Activated CD4-positive, alpha-beta T cell treated with anti-CD3 and anti-CD28 coated beads for 1 hour (primary cell): ENCODE data around the gene GPN2.

Source experiments
- DNase-seq: peaks from one replicate; pipeline ENCODE4 v3.0.0-alpha.2; 2020

Gene GPN2

GRCh38 chr1:26829184-26829911 lies 60.7 kb downstream of the GPN2 start:
- no peak for DNase-seq

- DNase-seq = no peak
Measured at GRCh38 chr1:26828411-26828991, 61.6 kb downstream of the GPN2 start.

- DNase-seq = no peak
Measured at GRCh38 chr1:26827663-26828062, 62.4 kb downstream of the GPN2 start.

GRCh38 chr1:26827106-26827604 lies 62.9 kb downstream of the GPN2 start:
- no peak for DNase-seq

GRCh38 chr1:26826261-26827105 lies 63.6 kb downstream of the GPN2 start, which contains the start of gene ZDHHC18:
ZDHHC18 (plus strand) TSS chr1:26826688; CDS start chr1:26826805, 117 bp downstream.
- peak; percentile 53 for DNase-seq
